ENCODE measurements around the gene CACNA2D1. TPM values are rescaled to one million over a fixed set of nuclear protein-coding genes. Genes with fewer than 3 reads are reported as not detected.

The CACNA2D1 gene
- total RNA-seq, 1 donor from 2014 or later = 1.5 TPM

- Mint-ChIP-seq H3K27ac (peak overlapping the region; percentile 87), H3K4me1 (peaks cover 15% of the 10 kb centered on the region), H3K9me3 (no peaks in the 10 kb centered on the region), H3K36me3 (no peaks in the 10 kb centered on the region), H3K4me3 (no peak overlapping the region), H3K27me3 (ENCODE audit: insufficient read depth, low read depth) (peaks cover 2% of the 10 kb centered on the region)
- Histone ChIP-seq H3K9me3 (ENCODE audit: low read depth) (no peaks in the 10 kb centered on the region), H3F3A (ENCODE audit: low read depth) (peaks cover 4% of the 10 kb centered on the region), H3K4me2 (no peak overlapping the region), H3K36me3 (no peaks in the 10 kb centered on the region), H3K79me2 (ENCODE audit: low read depth) (no peaks in the 10 kb centered on the region), H3K27me3 (no peaks in the 10 kb centered on the region), H4K20me1 (ENCODE audit: low read depth) (no peaks in the 10 kb centered on the region), H2AFZ (replicated peaks) (peak overlapping the region; percentile 20), H3K9ac (no peak overlapping the region), H3K27ac (no peak overlapping the region), H3K4me1 (peaks cover 28% of the 10 kb centered on the region), H3K4me3 (no peak overlapping the region)
- no peak for DNase-seq (ENCODE audit: low spot score)
- TF ChIP-seq EZH2 (IDR thresholded peaks at IDR 0.05) = no peak
- TF ChIP-seq, protein P1, sequence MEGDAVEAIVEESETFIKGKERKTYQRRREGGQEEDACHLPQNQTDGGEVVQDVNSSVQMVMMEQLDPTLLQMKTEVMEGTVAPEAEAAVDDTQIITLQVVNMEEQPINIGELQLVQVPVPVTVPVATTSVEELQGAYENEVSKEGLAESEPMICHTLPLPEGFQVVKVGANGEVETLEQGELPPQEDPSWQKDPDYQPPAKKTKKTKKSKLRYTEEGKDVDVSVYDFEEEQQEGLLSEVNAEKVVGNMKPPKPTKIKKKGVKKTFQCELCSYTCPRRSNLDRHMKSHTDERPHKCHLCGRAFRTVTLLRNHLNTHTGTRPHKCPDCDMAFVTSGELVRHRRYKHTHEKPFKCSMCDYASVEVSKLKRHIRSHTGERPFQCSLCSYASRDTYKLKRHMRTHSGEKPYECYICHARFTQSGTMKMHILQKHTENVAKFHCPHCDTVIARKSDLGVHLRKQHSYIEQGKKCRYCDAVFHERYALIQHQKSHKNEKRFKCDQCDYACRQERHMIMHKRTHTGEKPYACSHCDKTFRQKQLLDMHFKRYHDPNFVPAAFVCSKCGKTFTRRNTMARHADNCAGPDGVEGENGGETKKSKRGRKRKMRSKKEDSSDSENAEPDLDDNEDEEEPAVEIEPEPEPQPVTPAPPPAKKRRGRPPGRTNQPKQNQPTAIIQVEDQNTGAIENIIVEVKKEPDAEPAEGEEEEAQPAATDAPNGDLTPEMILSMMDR (IDR thresholded peaks at IDR 0.05) = no peak
- no peak for TF ChIP-seq EZH2phosphoT487 (IDR thresholded peaks at IDR 0.05)
Observed at GRCh38 chr7:82049891-82050533, 393.6 kb downstream of the CACNA2D1 start.

- no peak overlapping the region for H3K27ac ChIP-seq
- H4K20me1 ChIP-seq (ENCODE audit: low read depth) = no peaks in the 10 kb centered on the region
- no peak overlapping the region for H3K4me2 ChIP-seq
- Mint-ChIP-seq H3K9me3 (no peaks in the 10 kb centered on the region), H3K36me3 (no peaks in the 10 kb centered on the region), H3K27ac (peak overlapping the region; percentile 83), H3K4me3 (no peak overlapping the region), H3K4me1 (peaks cover 13% of the 10 kb centered on the region), H3K27me3 (ENCODE audit: insufficient read depth, low read depth) (peaks cover 2% of the 10 kb centered on the region)
- no peak overlapping the region for H3K4me3 ChIP-seq
- H3K36me3 ChIP-seq = no peaks in the 10 kb centered on the region
- no peaks in the 10 kb centered on the region for H3K9me3 ChIP-seq (ENCODE audit: low read depth)
- H3K4me1 ChIP-seq = peaks cover 28% of the 10 kb centered on the region
- H3F3A ChIP-seq (ENCODE audit: low read depth) = peaks cover 4% of the 10 kb centered on the region
- TF ChIP-seq EZH2 (IDR thresholded peaks at IDR 0.05) (no peak), EZH2phosphoT487 (IDR thresholded peaks at IDR 0.05) (no peak)
- TF ChIP-seq, protein P1 (IDR thresholded peaks at IDR 0.05) = no peak
- no peaks in the 10 kb centered on the region for H3K79me2 ChIP-seq (ENCODE audit: low read depth)
- H2AFZ ChIP-seq (replicated peaks) = peak overlapping the region; percentile 20
- no peak overlapping the region for H3K9ac ChIP-seq
- DNase-seq (ENCODE audit: low spot score) = no peak
- no peaks in the 10 kb centered on the region for H3K27me3 ChIP-seq
Observed at GRCh38 chr7:82049442-82049841, 394.1 kb downstream of the CACNA2D1 start.

- DNase-seq (ENCODE audit: low spot score) = peak; percentile 51
- H3K27ac ChIP-seq = no peak overlapping the region
- TF ChIP-seq EZH2 (IDR thresholded peaks at IDR 0.05) = no peak
- TF ChIP-seq EZH2phosphoT487 (IDR thresholded peaks at IDR 0.05) = no peak
- TF ChIP-seq, protein P1 (IDR thresholded peaks at IDR 0.05) = peak; percentile 81
- H3K27me3 ChIP-seq = no peaks in the 10 kb centered on the region
- Mint-ChIP-seq H3K9me3 (no peaks in the 10 kb centered on the region), H3K36me3 (no peaks in the 10 kb centered on the region), H3K4me1 (peaks cover 16% of the 10 kb centered on the region), H3K4me3 (no peak overlapping the region), H3K27ac (no peak overlapping the region), H3K27me3 (ENCODE audit: insufficient read depth, low read depth) (peaks cover 2% of the 10 kb centered on the region)
- no peaks in the 10 kb centered on the region for H3F3A ChIP-seq (ENCODE audit: low read depth)
- no peaks in the 10 kb centered on the region for H4K20me1 ChIP-seq (ENCODE audit: low read depth)
- H3K4me1 ChIP-seq = peaks cover 13% of the 10 kb centered on the region
- no peak overlapping the region for H2AFZ ChIP-seq (replicated peaks)
- H3K9me3 ChIP-seq (ENCODE audit: low read depth) = no peaks in the 10 kb centered on the region
- H3K9ac ChIP-seq = no peak overlapping the region
- H3K79me2 ChIP-seq (ENCODE audit: low read depth) = no peaks in the 10 kb centered on the region
- no peak overlapping the region for H3K4me3 ChIP-seq
- no peak overlapping the region for H3K4me2 ChIP-seq
- H3K36me3 ChIP-seq = no peaks in the 10 kb centered on the region
Observed at GRCh38 chr7:82044497-82045080, 399.0 kb downstream of the CACNA2D1 start.

All from neural progenitor cell (in vitro differentiated cells).